ENCODE measurements around the gene OSCP1.

The OSCP1 gene

DNA sequence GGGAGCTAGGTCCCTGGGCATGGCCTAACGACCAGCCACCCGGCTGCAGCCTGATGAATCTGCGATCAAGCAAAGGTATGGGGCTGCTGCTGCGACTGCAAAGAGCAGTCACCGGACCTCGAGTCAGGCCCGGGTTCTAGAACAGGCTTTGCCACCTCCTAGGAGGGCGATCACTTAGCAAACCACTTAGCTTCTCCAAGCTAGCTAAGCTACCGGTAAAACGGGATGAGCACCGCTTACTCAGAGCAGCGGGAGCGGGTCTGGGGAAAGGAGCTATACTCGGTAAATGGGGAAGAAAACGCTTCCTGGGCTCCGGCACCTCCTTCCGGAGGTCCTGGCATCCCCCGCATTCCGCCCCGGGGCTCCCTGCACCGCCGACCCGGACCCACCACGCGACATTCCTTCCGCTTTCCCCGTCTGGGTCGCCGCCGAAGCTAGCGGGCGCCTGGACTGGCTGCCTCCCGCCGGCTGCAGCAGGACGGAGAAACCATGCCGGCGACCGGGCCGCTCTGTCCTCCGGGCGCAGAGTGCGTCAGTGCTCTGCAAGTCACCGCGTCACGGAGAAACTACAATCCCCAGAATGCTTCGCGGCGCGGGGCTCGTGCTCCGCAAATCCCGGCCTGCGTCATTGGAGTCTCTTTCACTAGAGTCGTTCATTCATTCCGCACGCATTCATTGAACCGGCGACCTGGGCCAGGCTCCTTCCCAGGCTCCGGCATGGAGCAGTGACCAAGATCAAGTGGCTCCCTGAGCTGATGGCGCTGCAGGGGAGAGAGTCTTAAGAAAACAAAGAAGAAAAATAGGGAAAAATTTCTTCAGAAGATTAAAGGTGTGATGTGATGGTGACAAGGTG lies 52.6 kb downstream of the OSCP1 start, which contains the start of gene LSM10:
Gene LSM10, minus strand, starts transcription at position 531 of the 853 bp plus-strand sequence. CDS start 3,779 bp downstream, outside the sequence.
- ChIA-PET CTCF (interaction anchor here (0.8 to 3.3 kb wide), 8 partner anchors 9 to 247 kb away, joined by 3 to 11 read pairs (median 6); no protein-coding TSS in a partner anchor), POLR2A (interaction anchor here (2.6 kb wide), 1 partner anchor 11 kb away, joined by 15 read pairs; no protein-coding TSS in a partner anchor)
- TF ChIP-seq CTCF (IDR thresholded peaks at IDR 0.05; ENCODE audit: control extremely low read depth, extremely low read depth, low read depth, missing control alignments): no peak
- peak; percentile 93 for DNase-seq (ENCODE audit: extremely low spot score)

- ChIA-PET CTCF (interaction anchor here (1.0 to 3.3 kb wide), 7 partner anchors 8 to 246 kb away, joined by 3 to 11 read pairs (median 6); no protein-coding TSS in a partner anchor), POLR2A (interaction anchor here (2.6 kb wide), 1 partner anchor 10 kb away, joined by 15 read pairs; no protein-coding TSS in a partner anchor)
- DNase-seq (ENCODE audit: extremely low spot score): no peak
- no peak for TF ChIP-seq CTCF (IDR thresholded peaks at IDR 0.05; ENCODE audit: control extremely low read depth, extremely low read depth, low read depth, missing control alignments)
Observed at GRCh38 chr1:36397083-36397377, 53.2 kb downstream of the OSCP1 start.

DNA sequence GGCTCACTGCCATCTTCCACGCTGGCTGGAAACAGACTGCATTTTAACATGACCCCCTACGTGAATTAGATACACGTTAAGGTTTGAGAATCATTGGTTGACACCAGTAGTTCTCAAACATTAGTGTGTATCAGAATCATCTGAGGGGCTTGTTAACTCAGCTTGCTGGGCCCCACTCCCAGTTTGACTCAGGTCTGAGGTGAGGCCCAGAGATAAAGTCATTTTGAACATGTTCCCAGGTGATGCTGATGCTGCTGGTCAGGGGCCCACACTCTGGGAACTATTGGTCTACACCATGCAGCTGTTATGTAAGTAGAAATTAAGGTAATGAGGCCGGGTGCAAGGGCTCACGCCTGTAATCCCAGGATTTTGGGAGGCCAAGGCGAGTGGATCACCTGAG lies 53.9 kb downstream of the OSCP1 start:
- ChIA-PET POLR2A (interaction anchor here (0.6 to 2.6 kb wide), 3 partner anchors 9 to 54 kb away, joined by 3 to 15 read pairs (median 3); partner anchors contain the start of gene OSCP1), CTCF (interaction anchor here (1.0 to 3.3 kb wide), 7 partner anchors 7 to 246 kb away, joined by 3 to 11 read pairs (median 6); no protein-coding TSS in a partner anchor)
- DNase-seq (ENCODE audit: extremely low spot score): no peak
- no peak for TF ChIP-seq CTCF (IDR thresholded peaks at IDR 0.05; ENCODE audit: control extremely low read depth, extremely low read depth, low read depth, missing control alignments)

DNA sequence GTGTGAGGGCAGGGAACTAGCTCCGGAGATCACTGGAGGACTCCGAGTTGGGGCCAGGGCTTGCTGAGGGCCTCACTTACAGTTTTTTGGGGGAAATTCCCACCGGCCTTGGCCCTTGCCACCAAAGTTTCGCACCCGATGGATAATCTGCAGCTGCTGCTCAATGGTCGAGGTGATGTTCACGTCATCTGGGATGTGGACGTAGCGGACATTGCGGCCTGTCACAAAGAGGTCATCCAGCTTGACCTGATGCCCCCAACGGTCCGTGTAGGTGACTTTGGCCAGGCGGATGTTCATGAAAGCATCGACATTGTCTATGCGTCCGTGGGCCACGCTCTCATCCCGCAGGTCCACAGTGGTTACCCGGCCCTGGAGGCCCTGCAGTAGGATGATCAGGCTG lies 56.6 kb downstream of the OSCP1 start:
- CTCF ChIA-PET: interaction anchor here (1.0 to 2.1 kb wide), 5 partner anchors 12 to 259 kb away, joined by 3 to 7 read pairs (median 3); no protein-coding TSS in a partner anchor
- no peak for TF ChIP-seq CTCF (IDR thresholded peaks at IDR 0.05; ENCODE audit: control extremely low read depth, extremely low read depth, low read depth, missing control alignments)
- DNase-seq (ENCODE audit: extremely low spot score): no peak
- POLR2A ChIA-PET: no interaction called here

- CTCF ChIA-PET: interaction anchor here (1.4 to 2.1 kb wide), 2 partner anchors 25 to 258 kb away, joined by 3 to 7 read pairs; no protein-coding TSS in a partner anchor
- POLR2A ChIA-PET: no interaction called here
- no peak for DNase-seq (ENCODE audit: extremely low spot score)
- TF ChIP-seq CTCF (IDR thresholded peaks at IDR 0.05; ENCODE audit: control extremely low read depth, extremely low read depth, low read depth, missing control alignments): no peak
Observed at GRCh38 chr1:36392836-36393235, 57.4 kb downstream of the OSCP1 start.

DNA sequence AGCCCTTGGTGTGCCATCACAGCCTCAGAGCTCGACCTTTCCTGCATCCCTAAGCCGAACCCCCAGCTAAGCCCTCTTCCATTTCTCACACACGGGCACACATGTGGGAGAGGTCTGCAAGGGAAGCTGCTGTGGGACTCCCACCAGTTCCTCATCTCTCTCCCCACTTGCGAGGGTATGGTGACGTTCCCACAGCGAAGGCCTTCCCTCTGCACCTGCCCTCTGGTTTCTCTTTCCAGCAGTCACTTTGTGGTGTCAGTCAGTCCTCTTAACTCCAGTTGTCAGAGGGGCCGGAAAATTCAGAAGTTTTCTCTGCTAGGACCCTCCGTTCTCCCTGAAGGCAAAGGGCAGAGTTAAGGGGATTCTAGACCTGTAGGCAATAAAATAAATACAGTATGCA lies 59.0 kb downstream of the OSCP1 start:
- CTCF ChIA-PET: interaction anchor here (0.8 to 1.7 kb wide), 3 partner anchors 23 to 241 kb away, joined by 3 to 4 read pairs (median 4); no protein-coding TSS in a partner anchor
- POLR2A ChIA-PET: no interaction called here
- TF ChIP-seq CTCF (IDR thresholded peaks at IDR 0.05; ENCODE audit: control extremely low read depth, extremely low read depth, low read depth, missing control alignments): no peak
- DNase-seq (ENCODE audit: extremely low spot score): no peak
